Neural progenitor cell (in vitro differentiated cells): ENCODE data around the gene TRIM44. TPM values are rescaled to one million over a fixed set of nuclear protein-coding genes. Genes with fewer than 3 reads are reported as not detected.
A peak's percentile ranks its signal among the peaks of the same experiment; 100 is the strongest.

Experiments
- DNase-seq: peaks from one replicate; pipeline ENCODE4 v3.0.0-alpha.2; 2016; ENCODE audit warnings: low spot score
- H2AFZ ChIP-seq: fragments of 200-600 bp; sonication (generic); replicated peaks from 2 replicates; pipeline ENCODE4 v1.6.1; 2016; ENCODE audit warnings: antibody characterized with exemption
- H3F3A ChIP-seq: fragments of 200-600 bp; sonication (generic); 2 replicates; pipeline ENCODE4 v1.6.1; 2016; ENCODE audit warnings: antibody characterized with exemption, low read depth
- H3K27ac ChIP-seq: fragments of 200-600 bp; sonication (generic); 2 replicates; pipeline ENCODE4 v1.5.1; 2016; ENCODE audit warnings: mild to moderate bottlenecking
- H3K27me3 ChIP-seq: fragments of 200-600 bp; sonication (generic); 2 replicates; pipeline ENCODE4 v1.6.1; 2016; ENCODE audit warnings: mild to moderate bottlenecking, moderate library complexity
- H3K36me3 ChIP-seq: fragments of 200-600 bp; sonication (generic); 2 replicates; pipeline ENCODE4 v1.5.1; 2016
- H3K4me1 ChIP-seq: fragments of 200-600 bp; sonication (generic); 2 replicates; pipeline ENCODE4 v1.6.1; 2016; ENCODE audit warnings: mixed run types
- H3K4me2 ChIP-seq: fragments of 200-600 bp; sonication (generic); 2 replicates; pipeline ENCODE4 v1.6.1; 2016
- H3K4me3 ChIP-seq: fragments of 200-600 bp; sonication (generic); 2 replicates; pipeline ENCODE4 v1.5.1; 2016
- H3K79me2 ChIP-seq: fragments of 200-600 bp; sonication (generic); 2 replicates; pipeline ENCODE4 v1.6.1; 2016; ENCODE audit warnings: low read depth
- H3K9ac ChIP-seq: fragments of 200-600 bp; sonication (generic); 2 replicates; pipeline ENCODE4 v1.6.1; 2016
- H3K9me3 ChIP-seq: fragments of 200-600 bp; sonication (generic); 2 replicates; pipeline ENCODE4 v1.5.1; 2016; ENCODE audit warnings: low read depth
- H4K20me1 ChIP-seq: fragments of 200-600 bp; sonication (generic); 2 replicates; pipeline ENCODE4 v1.6.1; 2016; ENCODE audit warnings: low read depth
- H3K27ac Mint-ChIP-seq: 3 replicates; pipeline ENCODE4 v1.8.0; 2021; ENCODE audit warnings: mixed read lengths
- H3K27me3 Mint-ChIP-seq: 2 replicates; pipeline ENCODE4 v1.8.0; 2022; ENCODE audit warnings: low read depth, mild to moderate bottlenecking, inconsistent platforms, moderate library complexity, mixed read lengths; ENCODE audit not compliant: insufficient read depth
- H3K36me3 Mint-ChIP-seq: 3 replicates; pipeline ENCODE4 v1.8.0; 2021; ENCODE audit warnings: mixed read lengths
- H3K4me1 Mint-ChIP-seq: 3 replicates; pipeline ENCODE4 v1.8.0; 2021; ENCODE audit warnings: mixed read lengths
- H3K4me3 Mint-ChIP-seq: 3 replicates; pipeline ENCODE4 v1.8.0; 2021; ENCODE audit warnings: mild to moderate bottlenecking, moderate library complexity, mixed read lengths
- H3K9me3 Mint-ChIP-seq: 3 replicates; pipeline ENCODE4 v1.8.0; 2020; ENCODE audit warnings: mixed read lengths
- EZH2 ChIP-seq: fragments of 200-600 bp; sonication (generic); IDR thresholded peaks from 2 replicates; pipeline ENCODE4 v1.6.1; 2017; ENCODE audit warnings: antibody characterized with exemption, mild to moderate bottlenecking, moderate library complexity
- EZH2phosphoT487 ChIP-seq: fragments of 200-600 bp; sonication (generic); IDR thresholded peaks from 2 replicates; pipeline ENCODE4 v1.6.1; 2017; ENCODE audit warnings: antibody characterized with exemption
- total RNA-seq: library from RNA; depleted of rRNA; stranded (reverse); fragments of >200 nt; gene quantifications from 2 replicates; pipeline ENCODE4 v1.2.3, GENCODE V29; 2015; ENCODE audit warnings: low replicate concordance
- TF ChIP-seq, protein P1 (sequence below): fragments of 200-600 bp; sonication (generic); IDR thresholded peaks from 2 replicates; pipeline ENCODE4 v1.5.1; 2017; ENCODE audit warnings: antibody characterized with exemption, mild to moderate bottlenecking

Gene TRIM44
- total RNA-seq, 1 donor from 2014 or later: 44.1 TPM

DNA sequence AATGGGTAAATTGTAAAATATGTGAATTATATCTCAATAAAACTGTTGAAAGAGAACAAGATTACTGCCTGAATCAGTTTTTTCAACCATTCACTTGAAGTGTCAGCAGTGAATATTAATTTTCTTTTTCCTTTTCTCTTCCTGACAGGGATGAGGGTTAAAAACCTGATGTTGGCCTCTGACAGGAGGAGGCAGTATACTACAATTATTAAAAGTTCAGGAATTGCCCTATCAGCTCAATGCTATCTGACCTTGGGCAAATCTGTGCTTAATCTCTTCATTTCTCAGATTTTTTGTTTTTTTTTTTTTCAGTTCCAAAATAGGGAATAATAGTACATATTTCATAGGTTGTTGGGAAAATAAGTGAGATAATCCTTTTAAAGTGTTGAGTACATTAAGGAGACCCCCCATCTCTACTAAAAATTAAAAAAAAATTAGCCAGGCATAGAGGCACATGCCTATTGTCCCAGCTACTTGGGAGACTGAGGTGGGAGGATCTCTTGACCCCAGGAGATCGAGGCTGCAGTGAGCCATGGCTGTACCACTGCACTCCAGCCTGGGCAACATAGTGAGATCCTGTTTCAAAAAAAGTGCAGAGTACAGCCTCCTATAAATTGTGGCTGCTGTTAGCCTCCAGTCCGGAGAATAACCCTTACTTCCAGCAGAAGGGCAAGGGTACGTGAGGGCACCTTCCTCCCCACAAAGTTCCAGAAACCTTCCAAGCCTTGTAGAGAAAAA is 48.8 kb downstream of the TRIM44 start:
- H3K36me3 Mint-ChIP-seq: peaks cover 4% of the 10 kb centered on the region

DNA sequence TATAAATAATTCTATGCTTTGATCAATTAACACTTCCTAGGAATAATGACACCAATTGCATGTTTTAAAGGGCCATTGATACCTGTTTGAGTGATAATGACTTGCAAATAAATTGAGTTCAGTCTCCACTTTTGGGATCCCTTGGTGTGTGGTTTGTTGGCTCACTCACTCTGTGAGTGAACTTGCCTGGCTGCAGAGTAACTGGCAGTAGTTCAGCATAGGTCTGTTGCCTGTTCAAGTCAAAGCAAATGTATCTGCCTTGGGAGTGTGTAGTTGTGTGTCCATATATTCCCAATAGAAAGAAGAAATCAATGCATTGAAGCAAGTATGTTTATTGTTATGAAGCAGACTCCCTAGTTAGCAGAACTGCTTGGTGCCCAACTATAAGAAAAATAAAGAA is 49.3 kb downstream of the TRIM44 start:
- peaks cover 5% of the 10 kb centered on the region for H3K9me3 Mint-ChIP-seq
- no peaks in the 10 kb centered on the region for H3K4me1 ChIP-seq
- H3K27me3 ChIP-seq: no peaks in the 10 kb centered on the region
- H4K20me1 ChIP-seq: no peaks in the 10 kb centered on the region
- no peaks in the 10 kb centered on the region for H3K4me1 Mint-ChIP-seq
- H3K27ac ChIP-seq: no peak overlapping the region
- H3K36me3 ChIP-seq: no peaks in the 10 kb centered on the region
- TF ChIP-seq EZH2phosphoT487 (no peak), EZH2 (no peak)
- TF ChIP-seq, protein P1, sequence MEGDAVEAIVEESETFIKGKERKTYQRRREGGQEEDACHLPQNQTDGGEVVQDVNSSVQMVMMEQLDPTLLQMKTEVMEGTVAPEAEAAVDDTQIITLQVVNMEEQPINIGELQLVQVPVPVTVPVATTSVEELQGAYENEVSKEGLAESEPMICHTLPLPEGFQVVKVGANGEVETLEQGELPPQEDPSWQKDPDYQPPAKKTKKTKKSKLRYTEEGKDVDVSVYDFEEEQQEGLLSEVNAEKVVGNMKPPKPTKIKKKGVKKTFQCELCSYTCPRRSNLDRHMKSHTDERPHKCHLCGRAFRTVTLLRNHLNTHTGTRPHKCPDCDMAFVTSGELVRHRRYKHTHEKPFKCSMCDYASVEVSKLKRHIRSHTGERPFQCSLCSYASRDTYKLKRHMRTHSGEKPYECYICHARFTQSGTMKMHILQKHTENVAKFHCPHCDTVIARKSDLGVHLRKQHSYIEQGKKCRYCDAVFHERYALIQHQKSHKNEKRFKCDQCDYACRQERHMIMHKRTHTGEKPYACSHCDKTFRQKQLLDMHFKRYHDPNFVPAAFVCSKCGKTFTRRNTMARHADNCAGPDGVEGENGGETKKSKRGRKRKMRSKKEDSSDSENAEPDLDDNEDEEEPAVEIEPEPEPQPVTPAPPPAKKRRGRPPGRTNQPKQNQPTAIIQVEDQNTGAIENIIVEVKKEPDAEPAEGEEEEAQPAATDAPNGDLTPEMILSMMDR: no peak
- no peak overlapping the region for H3K4me3 ChIP-seq
- no peak overlapping the region for H3K4me3 Mint-ChIP-seq
- H3K79me2 ChIP-seq: peaks cover 7% of the 10 kb centered on the region
- H3F3A ChIP-seq: no peaks in the 10 kb centered on the region
- no peak overlapping the region for H3K9ac ChIP-seq
- H3K9me3 ChIP-seq: no peaks in the 10 kb centered on the region
- no peaks in the 10 kb centered on the region for H3K27me3 Mint-ChIP-seq
- H3K27ac Mint-ChIP-seq: no peak overlapping the region
- no peak for DNase-seq
- H3K36me3 Mint-ChIP-seq: peaks cover 4% of the 10 kb centered on the region
- H2AFZ ChIP-seq: no peak overlapping the region
- H3K4me2 ChIP-seq: no peak overlapping the region

More for the DNA sequence above, 48.8 kb downstream of the TRIM44 start:
- Histone ChIP-seq H3K4me2 (no peak overlapping the region), H3K27ac (no peak overlapping the region), H3F3A (no peaks in the 10 kb centered on the region), H3K27me3 (no peaks in the 10 kb centered on the region), H3K9ac (no peak overlapping the region), H4K20me1 (no peaks in the 10 kb centered on the region), H3K9me3 (no peaks in the 10 kb centered on the region), H3K4me3 (no peak overlapping the region), H3K4me1 (no peaks in the 10 kb centered on the region), H3K36me3 (no peaks in the 10 kb centered on the region), H2AFZ (no peak overlapping the region), H3K79me2 (peaks cover 7% of the 10 kb centered on the region)
- TF ChIP-seq EZH2phosphoT487: no peak
- TF ChIP-seq, protein P1: peak; percentile 21
- Mint-ChIP-seq H3K9me3 (peaks cover 5% of the 10 kb centered on the region), H3K27ac (no peak overlapping the region), H3K4me3 (no peak overlapping the region), H3K27me3 (no peaks in the 10 kb centered on the region), H3K4me1 (no peaks in the 10 kb centered on the region)
- DNase-seq: no peak

DNA sequence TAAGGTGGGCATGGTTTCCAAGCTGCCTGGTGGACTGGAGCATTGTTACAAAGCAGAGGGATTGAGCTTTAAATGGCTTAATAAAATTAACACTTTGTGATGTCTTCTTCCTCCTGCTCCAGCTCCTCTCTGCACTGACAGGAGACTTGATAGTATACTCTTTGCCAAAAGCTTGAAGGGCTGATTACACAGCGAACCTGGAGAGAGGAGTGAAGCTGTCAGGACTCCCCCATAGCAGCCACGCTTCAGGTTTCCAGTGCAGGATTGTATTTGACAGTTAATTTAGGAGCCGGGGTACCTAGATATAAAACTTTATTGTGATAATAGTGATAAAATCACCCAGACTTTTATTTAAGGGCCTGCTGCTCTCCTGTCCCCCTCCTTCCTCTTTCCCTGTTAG is 50.0 kb downstream of the TRIM44 start:
- Histone ChIP-seq H3K79me2 (peaks cover 7% of the 10 kb centered on the region), H3K4me1 (peaks cover 6% of the 10 kb centered on the region), H3K9me3 (no peaks in the 10 kb centered on the region), H3K27me3 (no peaks in the 10 kb centered on the region), H3K9ac (no peak overlapping the region), H3K27ac (no peak overlapping the region), H4K20me1 (peaks cover 4% of the 10 kb centered on the region), H3F3A (no peaks in the 10 kb centered on the region), H3K4me3 (no peak overlapping the region), H2AFZ (no peak overlapping the region), H3K4me2 (no peak overlapping the region), H3K36me3 (no peaks in the 10 kb centered on the region)
- H3K27ac Mint-ChIP-seq: no peak overlapping the region
- no peaks in the 10 kb centered on the region for H3K27me3 Mint-ChIP-seq
- TF ChIP-seq EZH2 (no peak), EZH2phosphoT487 (no peak)
- TF ChIP-seq, protein P1: no peak
- peaks cover 4% of the 10 kb centered on the region for H3K36me3 Mint-ChIP-seq
- no peak for DNase-seq
- H3K9me3 Mint-ChIP-seq: peaks cover 5% of the 10 kb centered on the region
- H3K4me3 Mint-ChIP-seq: no peak overlapping the region
- peaks cover 2% of the 10 kb centered on the region for H3K4me1 Mint-ChIP-seq
